Central memory CD8-positive, alpha-beta T cell (primary cell): Measurements from ENCODE around the gene IL11.
A peak's percentile ranks its signal among the peaks of the same experiment; 100 is the strongest.

ENCODE experiments used
- ATAC-seq: fragments of 150-1000 bp; cut with Tn5 transposase; replicated peaks from 2 replicates; pipeline ENCODE4 v1.10.0; 2022; ENCODE audit warnings: mild to moderate bottlenecking, moderate FRiP score, moderate number of reproducible peaks; ENCODE audit not compliant: poor library complexity, severe bottlenecking; ENCODE audit errors: extremely low read depth
- DNase-seq, 2 donors: peaks; one replicate each; pipeline ENCODE4 v3.0.0; 2021; ENCODE audit warnings: low spot score in 2 of 2
- H3K27ac Mint-ChIP-seq: one replicate; pipeline ENCODE4 v1.8.0; 2022; ENCODE audit warnings: low read depth, mild to moderate bottlenecking, moderate library complexity, mixed read lengths
- H3K27me3 Mint-ChIP-seq: one replicate; pipeline ENCODE4 v1.8.0; 2022; ENCODE audit warnings: mixed read lengths
- H3K36me3 Mint-ChIP-seq: one replicate; pipeline ENCODE4 v1.8.0; 2022; ENCODE audit warnings: mild to moderate bottlenecking, moderate library complexity, mixed read lengths; ENCODE audit not compliant: insufficient read depth
- H3K4me1 Mint-ChIP-seq: one replicate; pipeline ENCODE4 v1.8.0; 2022; ENCODE audit warnings: mixed read lengths
- H3K4me3 Mint-ChIP-seq: one replicate; pipeline ENCODE4 v1.8.0; 2022; ENCODE audit warnings: mild to moderate bottlenecking, moderate library complexity, mixed read lengths
- H3K9me3 Mint-ChIP-seq: one replicate; pipeline ENCODE4 v1.8.0; 2022; ENCODE audit warnings: mixed read lengths

IL11 gene

DNA sequence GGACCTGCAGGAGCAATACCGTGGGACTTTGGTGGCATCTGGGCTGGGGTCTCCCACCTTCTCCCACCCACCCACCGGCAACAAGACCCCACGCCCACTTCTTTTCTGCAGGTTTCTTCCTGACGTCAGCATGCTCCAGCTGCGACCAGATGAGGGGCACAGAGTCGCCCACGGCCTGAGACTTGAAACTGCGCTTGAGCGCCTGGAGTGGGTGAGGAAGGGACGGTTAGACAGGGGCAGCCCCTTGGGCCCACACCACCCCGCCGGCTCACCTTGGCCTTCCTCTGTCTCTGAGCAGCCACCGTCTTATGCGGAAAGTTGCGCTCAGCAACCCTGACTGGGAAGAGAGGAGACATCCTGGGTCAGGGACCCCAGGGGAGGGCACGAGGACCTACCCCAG, 9.4 kb downstream of the IL11 start:
- peaks cover 2% of the 10 kb centered on the region for H3K36me3 Mint-ChIP-seq
- DNase-seq: no peak
- no peak overlapping the region for H3K4me3 Mint-ChIP-seq
- no peak for ATAC-seq
- H3K27ac Mint-ChIP-seq: no peak overlapping the region
- no peaks in the 10 kb centered on the region for H3K9me3 Mint-ChIP-seq
- H3K4me1 Mint-ChIP-seq: no peaks in the 10 kb centered on the region
- H3K27me3 Mint-ChIP-seq: peaks cover 30% of the 10 kb centered on the region

DNA sequence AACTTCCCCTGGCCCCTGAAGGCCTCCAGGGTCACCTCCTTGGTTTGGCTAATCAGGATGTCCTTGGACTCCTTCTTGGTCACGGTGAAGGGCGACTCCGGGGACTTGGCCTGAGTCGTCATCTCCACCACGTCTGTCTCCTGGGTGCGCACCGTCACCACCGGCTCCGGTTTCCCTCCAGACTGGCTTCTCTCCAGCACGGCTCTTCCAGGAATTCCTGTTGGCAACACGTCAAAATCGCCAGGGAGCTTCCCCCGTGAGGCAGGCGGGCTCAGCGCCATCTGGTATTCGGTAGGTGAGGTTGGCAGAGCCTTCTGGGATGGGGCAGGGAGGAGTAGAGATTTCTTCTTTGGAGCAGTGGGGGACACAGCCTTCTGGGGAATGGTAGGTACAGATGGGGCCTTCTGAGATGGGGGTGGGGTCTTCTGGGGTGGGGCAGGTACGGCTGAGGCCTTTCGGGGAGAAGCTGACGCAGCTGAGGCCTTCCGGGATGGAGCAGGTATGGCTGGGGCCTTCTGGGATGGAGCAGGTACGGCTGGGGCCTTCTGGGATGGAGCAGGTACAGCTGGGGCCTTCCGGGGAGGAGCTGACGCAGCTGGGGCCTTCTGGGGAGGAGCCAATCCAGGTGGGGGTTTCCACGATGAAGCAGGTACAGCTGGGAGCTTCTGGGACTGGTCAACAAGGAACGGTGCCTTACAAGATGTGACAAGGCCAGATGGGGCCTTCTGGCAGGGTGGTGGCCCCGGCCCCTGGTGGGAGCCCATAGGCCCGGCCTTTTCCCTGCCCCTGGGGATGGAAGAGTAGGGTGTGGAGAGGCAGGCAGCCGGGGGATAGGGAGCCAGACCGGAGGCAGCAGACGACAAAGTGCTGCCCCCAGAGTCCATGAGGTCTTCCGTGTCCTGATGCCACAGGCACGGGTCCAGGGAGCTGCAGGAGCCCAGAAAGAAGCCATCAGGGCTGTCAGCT, 11.0 kb downstream of the IL11 start:
- DNase-seq (no peak), ATAC-seq (no peak)
- Mint-ChIP-seq H3K4me3 (no peak overlapping the region), H3K9me3 (no peaks in the 10 kb centered on the region), H3K27ac (no peak overlapping the region), H3K27me3 (peaks cover 33% of the 10 kb centered on the region), H3K4me1 (no peaks in the 10 kb centered on the region), H3K36me3 (peaks cover 2% of the 10 kb centered on the region)

- Mint-ChIP-seq H3K4me1 (peaks cover 5% of the 10 kb centered on the region), H3K4me3 (no peak overlapping the region), H3K9me3 (no peaks in the 10 kb centered on the region), H3K27ac (no peak overlapping the region), H3K27me3 (peaks cover 38% of the 10 kb centered on the region), H3K36me3 (peaks cover 2% of the 10 kb centered on the region)
- ATAC-seq (no peak), DNase-seq (no peak)
Measured at GRCh38 chr19:55358493-55358892, 11.8 kb downstream of the IL11 start.

DNA sequence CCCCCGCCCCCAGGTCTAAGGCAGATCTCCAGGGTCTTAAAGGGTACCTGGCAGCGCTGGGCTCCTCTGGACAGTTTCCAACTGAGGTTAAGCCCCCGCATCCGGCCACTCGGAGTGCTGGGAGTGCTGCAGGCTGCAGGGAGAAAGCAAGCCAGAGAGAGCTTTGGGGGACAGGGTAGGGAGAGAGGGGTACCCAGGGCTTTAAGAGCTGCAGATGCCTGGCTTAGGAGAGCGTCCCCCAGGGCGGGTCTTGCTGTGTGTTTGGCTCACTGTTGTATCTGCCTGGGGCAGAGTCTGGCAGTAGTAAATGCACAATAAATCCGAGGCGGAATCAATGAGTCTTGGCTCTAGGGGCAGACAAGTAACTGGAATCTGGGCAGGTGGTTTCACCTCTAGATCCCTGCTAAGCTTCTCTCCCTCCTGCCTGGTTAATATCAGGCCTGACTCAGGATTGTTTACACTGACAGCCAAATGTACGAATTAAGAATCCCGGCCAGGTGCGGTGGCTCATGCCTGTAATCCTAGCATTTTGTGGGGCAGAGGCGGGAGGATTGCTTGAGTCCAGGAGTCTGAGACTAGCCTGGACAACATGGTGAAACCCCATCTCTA, 14.9 kb downstream of the IL11 start:
- no peak overlapping the region for H3K27ac Mint-ChIP-seq
- H3K36me3 Mint-ChIP-seq: peaks cover 3% of the 10 kb centered on the region
- peaks cover 70% of the 10 kb centered on the region for H3K27me3 Mint-ChIP-seq
- H3K4me1 Mint-ChIP-seq: peaks cover 26% of the 10 kb centered on the region
- H3K9me3 Mint-ChIP-seq: no peaks in the 10 kb centered on the region
- ATAC-seq (no peak), DNase-seq (no peak)
- H3K4me3 Mint-ChIP-seq: no peak overlapping the region

DNA sequence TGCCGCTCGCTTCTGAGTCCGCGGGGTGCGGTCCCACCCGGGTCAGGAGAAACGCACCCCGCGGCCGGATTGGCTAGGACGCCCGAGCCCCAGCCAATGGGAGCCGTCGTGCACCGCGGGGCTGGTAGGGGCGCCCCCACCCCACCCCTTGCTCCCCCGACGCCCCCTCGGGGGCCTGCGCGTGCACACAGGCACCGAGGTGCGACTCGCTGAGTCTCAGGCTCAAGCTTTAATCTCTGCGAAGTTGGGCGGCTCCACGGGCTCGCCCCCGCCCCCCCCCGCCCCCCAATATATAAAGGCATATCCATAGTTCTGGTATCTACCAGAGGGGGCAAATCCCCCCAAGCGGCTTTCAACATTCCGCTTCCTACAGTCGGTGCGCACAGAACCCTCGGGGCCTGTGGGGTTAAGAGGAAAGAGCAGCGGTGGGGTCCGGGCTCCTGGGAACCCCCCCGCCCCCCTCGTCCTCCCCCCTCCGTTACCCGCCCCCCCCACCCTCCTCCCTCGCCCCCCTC, 15.5 kb downstream of the IL11 start, which contains the start of gene COX6B2:
Gene COX6B2, minus strand, starts transcription at position 22 of the 515 bp plus-strand sequence. CDS start 198 bp downstream, outside the sequence.
- Mint-ChIP-seq H3K27ac (peak within 1 kb of the TSS; percentile 25), H3K9me3 (no peaks in the 10 kb centered on the region), H3K27me3 (peaks cover 72% of the 10 kb centered on the region), H3K36me3 (peaks cover 3% of the 10 kb centered on the region), H3K4me3 (peak within 1 kb of the TSS; percentile 73), H3K4me1 (peaks cover 26% of the 10 kb centered on the region)
- DNase-seq: no peak
- ATAC-seq: no peak

DNA sequence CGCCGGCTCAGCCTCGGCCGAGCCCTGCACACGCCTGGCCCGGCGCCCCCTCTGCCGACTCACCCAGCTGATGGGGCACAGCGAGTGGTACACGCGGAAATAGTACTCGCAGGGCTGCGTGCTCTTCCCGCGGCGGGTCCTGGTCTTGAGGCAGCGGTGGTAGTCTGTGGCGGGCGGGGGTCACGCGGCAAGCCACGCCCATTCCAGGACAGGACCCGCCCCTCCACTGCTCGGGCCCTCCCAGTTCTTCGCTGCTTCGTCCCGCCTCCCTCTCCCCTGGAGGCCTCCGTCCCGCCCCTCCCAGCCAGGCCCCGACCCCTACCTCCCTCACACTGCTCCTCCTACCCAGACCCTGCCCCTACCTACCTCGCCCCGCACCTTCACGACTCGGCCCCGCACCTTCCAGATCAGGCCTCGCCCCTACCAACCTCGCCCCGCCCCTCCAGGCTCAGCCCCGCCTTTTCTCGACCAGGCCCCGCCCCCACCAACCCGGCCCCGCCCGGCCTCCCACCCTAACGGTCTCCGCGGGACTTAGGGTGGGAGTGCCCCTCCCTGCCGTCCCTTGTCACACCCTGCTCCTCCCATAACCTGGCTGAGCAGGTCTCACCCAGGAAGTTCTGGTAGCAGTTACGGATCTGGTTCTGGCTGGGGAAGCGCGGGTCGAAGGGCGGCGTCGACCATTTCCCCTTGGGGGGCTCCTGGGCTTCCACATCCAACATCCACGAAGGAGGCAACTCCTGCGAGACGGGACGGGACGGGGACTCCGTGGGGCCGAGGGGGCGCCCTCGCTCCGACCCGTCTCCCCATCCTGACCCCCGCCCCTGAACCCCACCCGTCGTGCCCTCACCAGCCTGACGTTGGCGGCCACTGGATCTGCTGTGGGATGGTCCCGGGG, 16.2 kb downstream of the IL11 start:
- Mint-ChIP-seq H3K4me3 (peak overlapping the region; percentile 73), H3K36me3 (peaks cover 3% of the 10 kb centered on the region), H3K4me1 (peaks cover 26% of the 10 kb centered on the region), H3K9me3 (no peaks in the 10 kb centered on the region), H3K27me3 (peaks cover 72% of the 10 kb centered on the region), H3K27ac (peak overlapping the region; percentile 25)
- DNase-seq (peak in 1 of 2 donors; percentile 59), ATAC-seq (peak; percentile 47)

GRCh38 chr19:55353356-55353802, 16.9 kb downstream of the IL11 start:
- ATAC-seq: no peak
- H3K9me3 Mint-ChIP-seq: no peaks in the 10 kb centered on the region
- no peak for DNase-seq
- H3K4me1 Mint-ChIP-seq: peaks cover 26% of the 10 kb centered on the region
- H3K4me3 Mint-ChIP-seq: peak overlapping the region; percentile 73
- H3K27ac Mint-ChIP-seq: peak overlapping the region; percentile 25
- peaks cover 71% of the 10 kb centered on the region for H3K27me3 Mint-ChIP-seq
- peaks cover 3% of the 10 kb centered on the region for H3K36me3 Mint-ChIP-seq

GRCh38 chr19:55352549-55353145, 17.6 kb downstream of the IL11 start:
- Mint-ChIP-seq H3K27me3 (peaks cover 64% of the 10 kb centered on the region), H3K36me3 (peaks cover 3% of the 10 kb centered on the region), H3K27ac (peak overlapping the region; percentile 25), H3K4me1 (peaks cover 26% of the 10 kb centered on the region), H3K9me3 (no peaks in the 10 kb centered on the region), H3K4me3 (peak overlapping the region; percentile 73)
- ATAC-seq (no peak), DNase-seq (no peak)

GRCh38 chr19:55352040-55352439, 18.2 kb downstream of the IL11 start:
- peaks cover 58% of the 10 kb centered on the region for H3K27me3 Mint-ChIP-seq
- H3K9me3 Mint-ChIP-seq: no peaks in the 10 kb centered on the region
- H3K27ac Mint-ChIP-seq: no peak overlapping the region
- peaks cover 26% of the 10 kb centered on the region for H3K4me1 Mint-ChIP-seq
- DNase-seq: no peak
- peaks cover 3% of the 10 kb centered on the region for H3K36me3 Mint-ChIP-seq
- H3K4me3 Mint-ChIP-seq: peak overlapping the region; percentile 36
- no peak for ATAC-seq

DNA sequence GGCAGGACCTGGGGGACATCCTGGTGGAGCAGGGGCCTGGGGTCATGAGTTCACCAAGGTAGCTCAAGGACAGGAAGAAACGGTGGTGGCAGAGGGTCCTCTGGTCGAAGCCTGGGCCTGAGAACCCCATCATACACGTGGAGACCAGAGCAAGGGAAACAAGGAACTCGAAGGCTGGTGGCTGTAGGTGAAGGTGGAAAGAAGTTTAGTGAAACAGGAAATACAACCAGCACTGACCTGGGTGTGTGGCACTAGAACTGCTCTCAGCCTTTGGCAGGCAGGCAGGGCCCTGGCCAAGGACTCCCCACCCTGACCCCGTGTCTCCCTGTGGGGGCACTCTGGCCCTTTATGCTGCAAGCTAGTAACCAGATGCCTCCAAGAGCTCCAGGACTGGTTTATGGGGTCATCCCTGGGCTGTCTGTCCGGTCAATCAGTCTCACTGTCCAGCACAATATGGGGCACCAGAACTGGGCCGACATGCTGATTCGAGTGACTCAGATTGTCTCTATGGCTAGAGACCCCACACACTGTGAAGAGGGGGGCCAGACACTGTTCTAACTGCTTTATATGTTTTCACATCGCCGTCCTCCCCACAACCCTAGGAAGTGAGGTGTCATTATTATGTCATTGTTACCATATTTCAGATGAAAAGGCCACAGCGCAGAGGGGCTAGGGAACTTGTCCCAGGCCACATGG, 19.5 kb downstream of the IL11 start:
- no peak for DNase-seq
- Mint-ChIP-seq H3K27me3 (peaks cover 48% of the 10 kb centered on the region), H3K36me3 (peaks cover 1% of the 10 kb centered on the region), H3K9me3 (no peaks in the 10 kb centered on the region), H3K4me1 (peaks cover 26% of the 10 kb centered on the region), H3K4me3 (no peak overlapping the region), H3K27ac (no peak overlapping the region)
- ATAC-seq: no peak

- Mint-ChIP-seq H3K27me3 (peaks cover 34% of the 10 kb centered on the region), H3K36me3 (peaks cover 5% of the 10 kb centered on the region), H3K4me3 (no peak overlapping the region), H3K4me1 (peaks cover 30% of the 10 kb centered on the region), H3K9me3 (no peaks in the 10 kb centered on the region), H3K27ac (peak overlapping the region; percentile 82)
- DNase-seq (no peak), ATAC-seq (no peak)
Measured at GRCh38 chr19:55348317-55349034, 21.8 kb downstream of the IL11 start.
